ENCODE data around the gene VAV2.
"Not testable (repeated sequence)": the region's sequence is repeated elsewhere in the genome, so short reads cannot be mapped to it uniquely, and the experiment has no call there.

The VAV2 gene

GRCh38 chr9:133968428-133968827 lies 23.7 kb downstream of the VAV2 start:
- no peak for DNase-seq

DNA sequence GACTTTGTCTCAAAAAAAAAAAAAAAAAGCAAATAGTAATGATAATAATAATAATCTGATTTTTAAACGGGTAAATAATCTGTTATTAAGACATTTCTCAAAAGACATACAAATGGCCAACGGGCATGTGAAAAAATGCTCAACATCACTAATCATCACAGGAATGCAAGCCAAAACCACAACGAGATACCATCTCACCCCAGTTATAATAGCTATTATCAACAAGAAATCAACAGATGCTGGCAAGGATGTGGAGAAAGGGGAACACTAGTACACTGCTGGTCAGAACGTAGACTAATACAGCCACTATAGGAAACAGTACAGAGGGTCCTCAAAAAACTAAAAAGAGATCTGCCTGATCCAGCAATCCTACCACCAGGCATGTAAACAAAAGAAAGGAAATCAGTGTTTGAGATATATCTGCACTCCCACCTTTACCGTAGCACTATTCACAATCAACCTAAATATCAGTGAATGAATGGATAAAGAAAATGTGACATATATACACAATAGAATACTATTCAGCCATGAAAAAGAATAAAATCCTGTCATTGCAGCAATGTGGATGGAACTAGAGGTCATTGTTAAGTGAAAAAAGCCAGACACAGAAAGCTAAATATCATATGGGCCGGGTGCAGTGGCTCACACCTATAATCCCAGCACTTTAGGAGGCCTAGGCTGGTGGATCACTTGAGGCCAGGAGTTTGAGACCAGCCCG lies 24.9 kb downstream of the VAV2 start:
- DNase-seq, result no peak

- no peak for DNase-seq
These were observed 27.7 kb downstream of the VAV2 start for GRCh38 chr9:133964463-133964862.

DNA sequence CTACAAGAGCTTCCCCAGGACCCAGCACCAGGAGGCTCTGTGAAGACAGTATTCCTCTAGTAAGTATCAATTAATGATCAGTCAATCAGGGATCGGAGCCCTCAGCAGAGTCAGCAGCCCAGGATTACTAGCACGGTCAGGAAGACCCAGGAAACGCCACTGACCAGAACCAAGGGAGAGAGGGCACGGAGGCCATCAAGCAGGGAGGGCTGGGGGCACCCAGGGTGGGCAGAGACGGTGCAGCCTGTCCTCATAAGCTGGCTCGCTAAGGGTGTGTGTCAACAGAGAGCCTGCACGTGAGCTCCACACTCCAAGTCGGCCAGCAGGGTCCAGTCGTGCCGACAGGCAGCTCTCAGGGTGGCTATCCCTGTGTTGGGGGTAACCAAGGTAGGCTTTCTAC lies 29.0 kb downstream of the VAV2 start:
- no peak for DNase-seq

DNA sequence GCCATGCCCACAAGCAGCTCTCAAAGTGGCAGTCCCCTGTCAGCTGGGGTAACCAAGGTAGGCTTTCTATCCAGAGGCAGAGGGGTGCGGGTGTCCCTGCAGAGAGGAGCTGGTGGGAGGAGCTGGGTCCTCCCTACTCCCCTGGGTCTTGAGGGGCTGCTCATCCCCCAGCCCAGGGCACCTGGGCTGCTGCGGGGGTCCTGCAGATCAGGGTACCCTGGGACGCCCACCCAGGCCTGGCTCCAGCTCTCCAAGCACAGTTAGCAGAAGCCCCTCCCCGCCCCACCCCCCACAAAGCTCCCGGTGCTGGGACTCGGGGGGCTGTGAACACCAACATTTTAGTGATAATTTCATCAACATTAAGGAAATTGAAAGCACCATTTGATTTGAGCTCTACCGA lies 29.8 kb downstream of the VAV2 start:
- DNase-seq, result no peak

DNA sequence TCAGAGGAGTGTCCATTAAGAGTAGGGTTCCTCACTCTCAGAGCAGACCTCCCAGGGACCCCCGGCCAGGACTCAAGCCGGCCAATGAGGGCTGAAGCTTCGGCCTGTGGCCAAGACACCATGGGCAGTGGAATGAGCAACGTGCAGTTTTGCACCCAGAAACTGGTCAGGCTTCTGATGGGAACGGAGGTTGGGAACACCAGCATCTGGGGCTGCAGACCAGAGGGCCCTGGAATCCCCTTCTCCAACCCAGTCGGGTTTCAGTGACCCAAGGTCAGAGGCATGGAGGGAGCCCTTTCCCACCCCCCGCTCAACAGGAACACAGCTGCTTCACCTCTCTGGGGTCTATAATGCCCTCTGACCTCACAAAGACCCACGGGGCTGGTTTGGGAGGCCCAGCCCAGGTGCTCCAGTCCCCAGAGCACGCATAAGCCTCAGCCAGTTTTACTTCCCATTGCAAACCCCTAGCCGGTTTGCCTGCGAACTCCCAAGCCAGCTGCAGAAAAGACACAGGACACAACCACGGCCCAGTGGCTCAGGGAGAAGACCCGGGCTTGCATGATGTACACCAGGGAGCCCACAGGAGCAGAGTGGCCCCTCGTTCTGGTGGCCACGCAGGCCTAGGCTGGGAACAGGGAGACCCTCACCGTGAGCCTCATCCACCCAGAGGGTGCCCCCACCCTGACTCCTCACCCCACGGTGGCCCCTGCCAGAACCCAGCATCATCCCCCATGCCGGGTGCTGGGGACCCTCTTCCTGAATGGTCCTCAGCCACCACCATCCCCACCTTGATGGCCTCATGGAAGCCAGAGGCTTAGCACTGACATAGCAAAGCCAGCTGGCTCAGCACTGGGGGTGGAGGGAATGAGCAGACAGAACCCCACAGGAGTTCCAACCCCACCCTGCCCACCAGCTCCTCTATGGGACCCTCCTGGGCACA lies 30.6 kb downstream of the VAV2 start:
- no peak for DNase-seq

GRCh38 chr9:133960568-133961129 lies 31.5 kb downstream of the VAV2 start:
- DNase-seq, result no peak

DNA sequence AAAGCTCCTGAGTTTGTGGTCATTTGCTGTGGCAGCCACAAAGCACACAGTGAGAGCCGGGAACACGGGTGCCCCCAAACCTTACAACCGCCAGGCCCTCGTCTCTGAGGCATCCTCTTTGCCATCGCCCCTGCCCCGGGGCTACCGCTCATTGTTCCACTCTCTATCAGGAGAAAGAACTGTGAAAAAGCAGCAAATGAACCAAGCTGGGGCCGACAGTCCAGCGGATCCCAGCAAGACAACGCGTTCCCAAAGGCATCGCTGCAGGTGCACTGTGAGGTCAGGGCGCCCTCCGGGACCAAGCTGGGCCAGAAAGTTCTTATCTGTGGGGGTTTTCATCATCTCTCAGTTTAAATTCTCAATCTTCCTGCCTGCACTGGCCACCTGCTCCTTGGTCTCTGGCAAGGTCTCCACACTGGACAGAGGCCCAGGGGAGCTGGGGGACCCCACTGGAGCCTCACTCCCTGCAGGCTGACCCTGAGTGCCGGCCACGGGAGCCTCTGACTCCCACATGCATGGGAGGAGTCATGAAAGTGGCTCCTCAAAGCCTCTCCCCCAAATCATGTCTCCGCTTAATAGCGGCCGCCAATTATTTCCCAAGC lies 32.1 kb downstream of the VAV2 start:
- DNase-seq, result no peak

DNA sequence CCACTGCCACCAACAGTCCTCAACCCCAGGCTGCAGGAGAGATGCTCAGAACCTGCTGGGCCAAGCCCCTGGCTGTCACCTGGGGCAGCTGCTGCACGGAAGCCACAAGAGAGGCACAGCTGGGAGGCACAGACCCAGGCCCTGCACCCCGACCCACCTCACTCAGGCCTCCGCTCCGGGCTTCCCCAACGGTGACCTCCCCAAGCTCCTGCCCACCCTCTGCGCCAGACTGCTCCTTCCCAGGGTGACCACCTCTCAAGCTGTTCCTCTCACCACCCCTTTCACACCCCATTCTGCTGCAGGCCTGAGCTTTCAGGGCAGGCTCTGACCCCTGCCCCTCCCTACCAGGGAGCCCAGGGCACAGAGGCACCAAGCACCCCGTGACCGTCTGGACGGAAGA lies 33.0 kb downstream of the VAV2 start:
- no peak for DNase-seq

DNA sequence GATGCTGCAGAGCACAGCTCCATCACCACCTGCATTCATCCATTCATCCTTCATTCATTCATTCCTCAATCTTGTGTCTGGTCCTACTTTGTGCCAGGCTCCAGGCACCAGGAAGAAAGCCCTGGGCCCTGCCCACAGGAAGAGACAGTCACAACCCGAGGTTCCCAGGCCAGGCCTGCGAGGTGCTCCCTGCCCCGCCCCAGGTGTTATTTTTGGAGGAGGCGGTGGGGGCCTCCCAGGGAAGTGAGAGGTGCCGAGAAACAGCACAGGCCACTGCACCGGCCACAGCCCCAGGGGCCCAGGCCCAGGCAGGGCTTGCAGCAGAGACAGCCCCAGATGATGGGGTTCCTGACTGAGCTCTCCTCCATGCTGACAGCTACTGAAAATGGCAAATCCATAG lies 33.4 kb downstream of the VAV2 start:
- DNase-seq, result no peak

GRCh38 chr9:133957772-133958171 lies 34.4 kb downstream of the VAV2 start:
- DNase-seq, result not testable (repeated sequence)

GRCh38 chr9:133957328-133957727 lies 34.8 kb downstream of the VAV2 start:
- DNase-seq, result no peak

- no peak for DNase-seq
These were observed 35.5 kb downstream of the VAV2 start for GRCh38 chr9:133956520-133957076.

- no peak for DNase-seq
These were observed 36.2 kb downstream of the VAV2 start for GRCh38 chr9:133955821-133956411.

GRCh38 chr9:133954862-133955529 lies 37.1 kb downstream of the VAV2 start:
- no peak for DNase-seq

GRCh38 chr9:133953976-133954709 lies 38.0 kb downstream of the VAV2 start:
- DNase-seq, result no peak

DNA sequence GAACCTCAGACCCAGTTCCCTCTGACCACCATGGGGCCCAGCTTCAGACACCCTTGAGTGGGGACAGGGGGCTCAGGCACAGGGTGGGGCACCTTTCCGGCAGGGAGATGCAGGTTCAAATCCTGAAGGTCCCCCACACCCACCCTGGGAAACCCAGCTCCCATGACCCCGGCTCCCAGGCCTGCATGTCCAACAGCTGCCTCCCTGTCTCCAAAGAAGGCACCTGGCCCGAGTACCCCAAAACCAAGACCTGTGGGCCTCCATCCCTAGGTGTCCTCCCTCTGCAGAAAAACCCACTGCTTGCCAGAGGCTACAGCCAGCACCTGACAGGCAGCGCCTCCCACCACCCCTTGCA lies 38.5 kb downstream of the VAV2 start:
- DNase-seq, result no peak

GRCh38 chr9:133952598-133953550 lies 39.2 kb downstream of the VAV2 start:
- no peak for DNase-seq

- no peak for DNase-seq
These were observed 40.9 kb downstream of the VAV2 start for GRCh38 chr9:133951265-133951664.

DNA sequence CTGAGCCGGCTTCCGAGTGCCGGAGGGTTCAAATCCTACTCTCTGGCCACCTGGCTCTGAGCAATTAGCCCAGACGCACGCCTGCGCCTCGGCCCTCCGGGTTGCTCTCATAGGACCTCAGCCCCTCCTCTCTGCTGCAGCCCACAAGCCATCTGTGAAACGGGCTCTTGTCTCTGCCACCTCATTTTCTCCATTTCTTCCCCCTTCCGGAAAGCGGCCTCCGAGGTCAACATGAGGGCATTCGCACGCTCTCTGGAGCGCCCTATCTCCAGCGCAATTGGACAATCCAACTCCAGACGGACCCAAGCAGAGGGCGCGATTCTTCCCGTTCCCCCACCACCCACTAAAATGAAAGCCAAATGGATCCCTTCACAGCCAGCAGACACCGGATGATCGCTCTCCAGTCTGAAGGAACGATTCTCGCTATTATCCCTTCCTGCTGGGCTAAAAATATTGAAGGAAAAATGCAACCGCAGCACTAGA lies 41.5 kb downstream of the VAV2 start:
- no peak for DNase-seq

Data from NCI-H187 treated with DMSO at 0.1 percent for 48 hours (cell line).